Hepatocyte (in vitro differentiated cells): ENCODE data around the gene BCAP31. TPM values are rescaled to one million over a fixed set of nuclear protein-coding genes. Genes with fewer than 3 reads are reported as not detected.

ENCODE experiments used
- DNase-seq: peaks from one replicate; pipeline ENCODE4 v3.0.0-alpha.2; 2016; ENCODE audit warnings: low spot score
- H2AFZ ChIP-seq: fragments of 200-600 bp; sonication (generic); 2 replicates; pipeline ENCODE4 v1.6.0; 2016; ENCODE audit warnings: antibody characterized with exemption, mild to moderate bottlenecking
- H3K27ac ChIP-seq: fragments of 200-600 bp; sonication (generic); 2 replicates; pipeline ENCODE4 v1.5.1; 2016; ENCODE audit warnings: mild to moderate bottlenecking
- H3K27me3 ChIP-seq: fragments of 200-600 bp; sonication (generic); 2 replicates; pipeline ENCODE4 v1.6.1; 2016
- H3K36me3 ChIP-seq: fragments of 200-600 bp; sonication (generic); replicated peaks from 2 replicates; pipeline ENCODE4 v1.5.1; 2016; ENCODE audit warnings: low read depth; ENCODE audit not compliant: insufficient read depth
- H3K4me1 ChIP-seq: fragments of 200-600 bp; sonication (generic); 2 replicates; pipeline ENCODE4 v1.5.1; 2016; ENCODE audit warnings: mild to moderate bottlenecking, moderate library complexity; ENCODE audit not compliant: insufficient read depth
- H3K4me2 ChIP-seq: fragments of 200-600 bp; sonication (generic); 2 replicates; pipeline ENCODE4 v1.6.0; 2016
- H3K4me3 ChIP-seq: fragments of 200-600 bp; sonication (generic); 2 replicates; pipeline ENCODE4 v1.5.1; 2016; ENCODE audit warnings: mild to moderate bottlenecking
- H3K79me2 ChIP-seq: fragments of 200-600 bp; sonication (generic); 2 replicates; pipeline ENCODE4 v1.6.0; 2017; ENCODE audit warnings: mild to moderate bottlenecking
- H3K9me2 ChIP-seq: fragments of 200-600 bp; sonication (generic); replicated peaks from 2 replicates; pipeline ENCODE4 v1.6.0; 2017; ENCODE audit warnings: mild to moderate bottlenecking; ENCODE audit not compliant: insufficient read depth
- H3K9me3 ChIP-seq: fragments of 200-600 bp; sonication (generic); 2 replicates; pipeline ENCODE4 v1.5.1; 2016; ENCODE audit warnings: low read depth, mild to moderate bottlenecking
- H4K20me1 ChIP-seq: fragments of 200-600 bp; sonication (generic); 2 replicates; pipeline ENCODE4 v1.6.0; 2016; ENCODE audit warnings: mild to moderate bottlenecking; ENCODE audit not compliant: insufficient read depth, poor library complexity, severe bottlenecking
- CTCF ChIP-seq: fragments of 200-600 bp; sonication (generic); IDR thresholded peaks from 2 replicates; pipeline ENCODE4 v1.5.1; 2016; ENCODE audit warnings: antibody characterized with exemption, mild to moderate bottlenecking; ENCODE audit not compliant: poor library complexity
- EZH2 ChIP-seq: fragments of 200-600 bp; sonication (generic); IDR thresholded peaks from 2 replicates; pipeline ENCODE4 v1.6.1; 2016; ENCODE audit warnings: antibody characterized with exemption, mild to moderate bottlenecking, borderline replicate concordance
- EZH2phosphoT487 ChIP-seq: fragments of 200-600 bp; sonication (generic); IDR thresholded peaks from one replicate; pipeline ENCODE4 v1.6.1; 2018; ENCODE audit warnings: antibody characterized with exemption, mild to moderate bottlenecking, low read depth, moderate library complexity; ENCODE audit not compliant: unreplicated experiment, severe bottlenecking
- WGBS: methylation state at CpG from one replicate; pipeline ENCODE4 v1.1.6; 2016; ENCODE audit warnings: low lambda C conversion rate; ENCODE audit errors: missing lambda C conversion rate; 5-methylcytosine and 5-hydroxymethylcytosine counted together
- polyA plus RNA-seq: library from polyadenylated mRNA; unstranded; fragments of >200 nt; fragmentation: Nextera tagmentation; extraction: Ambion mirVana; gene quantifications from 2 replicates; pipeline ENCODE4 v1.2.1, GENCODE V29; 2016
- total RNA-seq: library from RNA; depleted of rRNA; stranded (reverse); fragments of >200 nt; gene quantifications from 2 replicates; pipeline ENCODE4 v1.2.3, GENCODE V29; 2014

The BCAP31 gene
- total and polyA plus RNA-seq, 2 experiments from 2014 or later, result 146 to 351 TPM

GRCh38 chrX:153728095-153728494 is 3.9 kb upstream of the BCAP31 start:
- Histone ChIP-seq H3K9me3 (no peaks in the 10 kb centered on the region), H2AFZ (no peak overlapping the region), H3K9me2 (no peaks in the 10 kb centered on the region), H3K27ac (no peak overlapping the region), H3K36me3 (no peaks in the 10 kb centered on the region), H3K79me2 (peaks cover 2% of the 10 kb centered on the region), H3K4me3 (no peak overlapping the region), H4K20me1 (peaks cover 3% of the 10 kb centered on the region), H3K4me1 (peaks cover 21% of the 10 kb centered on the region), H3K4me2 (no peak overlapping the region), H3K27me3 (no peaks in the 10 kb centered on the region)
- no peak for TF ChIP-seq CTCF
- no peak for TF ChIP-seq EZH2phosphoT487
- no peak for TF ChIP-seq EZH2
- no peak for DNase-seq
- WGBS, result 93% methylated on average over 6 of the region's 6 CpGs

- peak overlapping the region; percentile 84 for H3K4me2 ChIP-seq
- peak overlapping the region; percentile 82 for H3K27ac ChIP-seq
- TF ChIP-seq EZH2phosphoT487, result no peak
- no peak for TF ChIP-seq CTCF
- no peak for TF ChIP-seq EZH2
- no peak overlapping the region for H2AFZ ChIP-seq
- no peak overlapping the region for H3K4me3 ChIP-seq
- WGBS, result 73% methylated on average over 23 of the region's 23 CpGs
- H4K20me1 ChIP-seq, result peaks cover 9% of the 10 kb centered on the region
- H3K4me1 ChIP-seq, result peaks cover 27% of the 10 kb centered on the region
- H3K9me2 ChIP-seq, result no peaks in the 10 kb centered on the region
- H3K27me3 ChIP-seq, result no peaks in the 10 kb centered on the region
- H3K9me3 ChIP-seq, result no peaks in the 10 kb centered on the region
- no peaks in the 10 kb centered on the region for H3K36me3 ChIP-seq
- peaks cover 10% of the 10 kb centered on the region for H3K79me2 ChIP-seq
- no peak for DNase-seq
Observed at GRCh38 chrX:153727123-153727931, 3.1 kb upstream of the BCAP31 start.

- no peak for TF ChIP-seq CTCF
- no peak for TF ChIP-seq EZH2
- TF ChIP-seq EZH2phosphoT487, result no peak
- Histone ChIP-seq H3K4me1 (peaks cover 32% of the 10 kb centered on the region), H4K20me1 (peaks cover 9% of the 10 kb centered on the region), H3K79me2 (peaks cover 18% of the 10 kb centered on the region), H3K4me3 (no peak overlapping the region), H3K27ac (peak overlapping the region; percentile 82), H3K9me2 (no peaks in the 10 kb centered on the region), H3K27me3 (no peaks in the 10 kb centered on the region), H3K9me3 (no peaks in the 10 kb centered on the region), H3K4me2 (peak overlapping the region; percentile 84), H3K36me3 (no peaks in the 10 kb centered on the region), H2AFZ (no peak overlapping the region)
- WGBS, result 44% methylated on average over 28 of the region's 35 CpGs
- DNase-seq, result peak; percentile 63
Observed at GRCh38 chrX:153726286-153727122, 2.3 kb upstream of the BCAP31 start.
